GM12878 (cell line): ENCODE results near the gene MTHFR. TPM values are rescaled to one million over a fixed set of nuclear protein-coding genes. Genes with fewer than 3 reads are reported as not detected.

Experiments used
- ATAC-seq: fragments of 200-7000 bp; cut with Tn5 transposase; 3 replicates; pipeline ENCODE4 v1.9.1; 2020; ENCODE audit warnings: mild to moderate bottlenecking, moderate library complexity
- BruUV-seq: library from RNA; stranded (reverse); fragments of 400-500 nt; replicated peaks from 2 replicates; lab custom pipeline; 2021; lab: Mats Ljungman, UMichigan
- CTCF ChIA-PET: fragments of 300-600 bp; sonication (Branson Sonifier 250); formaldehyde crosslinking; extraction: SDS; loops from one replicate; lab custom pipeline; 2021; ENCODE audit warnings: inconsistent platforms; lab: Yijun Ruan, JAX
- POLR2A ChIA-PET: fragments of 350-600 bp; formaldehyde crosslinking; extraction: SDS; loops from one replicate; lab custom pipeline; 2021; ENCODE audit warnings: inconsistent platforms; lab: Charles Lee
- RAD21 ChIA-PET: fragments of 300-600 bp; sonication (Branson Sonifier 250); formaldehyde crosslinking; loops from one replicate; lab custom pipeline; 2023; ENCODE audit warnings: antibody characterized with exemption; ENCODE audit not compliant: unreplicated experiment; lab: Charles Lee
- SMC1A ChIA-PET: fragments of 300-600 bp; sonication (Branson Sonifier 250); formaldehyde crosslinking; loops from one replicate; lab custom pipeline; 2023; ENCODE audit not compliant: unreplicated experiment, uncharacterized antibody; lab: Charles Lee
- DNase-seq: peaks from one replicate; pipeline ENCODE4 v3.0.0-alpha.2; 2011; ENCODE audit warnings: low read depth, low spot score
- FAIRE-seq: peaks from 3 replicates; lab custom pipeline; 2011; peaks lifted over from hg19 to GRCh38; lab: Jason Lieb, UNC
- H2AFZ ChIP-seq: 2 replicates; pipeline ENCODE4 v1.6.0; 2011; ENCODE audit warnings: low read depth, low read length, control low read depth; ENCODE audit not compliant: control insufficient read depth
- H3K27ac ChIP-seq: 2 replicates; pipeline ENCODE4 v1.5.1; 2011; ENCODE audit warnings: control low read depth; ENCODE audit not compliant: control insufficient read depth, insufficient read depth
- H3K27me3 ChIP-seq, 2 experiments: replicated peaks in 1 of 2; 2 replicates each; pipeline versions ENCODE4 v1.6.0 to v1.6.1; 2011; ENCODE audit warnings: low read length in 1 of 2; ENCODE audit not compliant: control insufficient read depth in 2 of 2, insufficient read depth in 2 of 2
- H3K36me3 ChIP-seq, 2 experiments: 2 replicates each; pipeline ENCODE4 v1.5.1; 2011; ENCODE audit warnings: low read length in 1 of 2; ENCODE audit not compliant: control insufficient read depth in 2 of 2, insufficient read depth in 2 of 2
- H3K4me1 ChIP-seq: 2 replicates; pipeline ENCODE4 v1.6.1; 2011; ENCODE audit warnings: mild to moderate bottlenecking, low read length, moderate library complexity, mixed read lengths; ENCODE audit not compliant: control insufficient read depth, insufficient read depth
- H3K4me2 ChIP-seq: 2 replicates; pipeline ENCODE4 v1.6.0; 2011; ENCODE audit warnings: control low read depth; ENCODE audit not compliant: control insufficient read depth, insufficient read depth
- H3K4me3 ChIP-seq: fragments of 200-600 bp; sonication (generic); 2 replicates; pipeline ENCODE4 v1.5.1; 2016
- H3K79me2 ChIP-seq: 2 replicates; pipeline ENCODE4 v1.6.0; 2011; ENCODE audit warnings: low read length; ENCODE audit not compliant: control insufficient read depth, insufficient read depth
- H3K9ac ChIP-seq: 2 replicates; pipeline ENCODE4 v1.8.0; 2011; ENCODE audit warnings: low read length, control low read depth, mixed read lengths; ENCODE audit not compliant: control insufficient read depth, insufficient read depth
- H3K9me3 ChIP-seq: replicated peaks from 3 replicates; pipeline ENCODE4 v1.5.1; 2011; ENCODE audit warnings: mild to moderate bottlenecking, low read length; ENCODE audit not compliant: control insufficient read depth, insufficient read depth
- H4K20me1 ChIP-seq: 2 replicates; pipeline ENCODE4 v1.6.0; 2011; ENCODE audit not compliant: control insufficient read depth, insufficient read depth
- BRCA1 ChIP-seq: IDR thresholded peaks from 2 replicates; pipeline ENCODE4 v1.6.1; 2011; ENCODE audit warnings: low read depth, low read length, improper control_type of control experiment
- FOXM1 ChIP-seq: IDR thresholded peaks from 2 replicates; pipeline ENCODE4 v1.6.1; 2012; ENCODE audit warnings: low read depth, mild to moderate bottlenecking, inconsistent platforms, low read length, moderate library complexity
- MXI1 ChIP-seq: fragments of 150-350 bp; IDR thresholded peaks from 2 replicates; pipeline ENCODE4 v1.6.1; 2011; ENCODE audit warnings: low read depth, mild to moderate bottlenecking, inconsistent platforms, low read length, improper control_type of control experiment
- NFIC ChIP-seq: IDR thresholded peaks from 2 replicates; pipeline ENCODE4 v1.6.1; 2012; ENCODE audit warnings: low read depth, mild to moderate bottlenecking, inconsistent platforms, low read length, moderate library complexity
- POLR2AphosphoS2 ChIP-seq: IDR thresholded peaks from 2 replicates; pipeline ENCODE4 v1.6.1; 2011; ENCODE audit warnings: low read depth, mild to moderate bottlenecking, low read length, improper control_type of control experiment, moderate library complexity
- SMAD5 ChIP-seq: IDR thresholded peaks from 2 replicates; pipeline ENCODE4 v1.6.1; 2016; ENCODE audit warnings: antibody characterized with exemption, low read depth
- ZNF384 ChIP-seq: IDR thresholded peaks from 2 replicates; pipeline ENCODE4 v1.6.1; 2012; ENCODE audit warnings: low read depth, mild to moderate bottlenecking, low read length, improper control_type of control experiment, borderline replicate concordance
- WGBS: methylation state at CpG from one replicate; pipeline ENCODE4 v1.1.6; 2016; ENCODE audit warnings: low lambda C conversion rate; ENCODE audit not compliant: insufficient replicate concordance, insufficient coverage; ENCODE audit errors: missing lambda C conversion rate; 5-methylcytosine and 5-hydroxymethylcytosine counted together
- in situ Hi-C: fragments of 300-500 bp; cut with MboI; formaldehyde crosslinking; loops from 9 replicates; pipeline ENCODE4 v1.14.3; 2018; ENCODE audit warnings: mixed read lengths
- intact Hi-C: fragments of 100-400 bp; cut with micrococcal nuclease; formaldehyde crosslinking; loops from one replicate; pipeline ENCODE4 v1.14.2; 2022; ENCODE audit not compliant: unreplicated experiment
- polyA plus RNA-seq, 11 experiments: library from polyadenylated mRNA; depleted of rRNA in 4 of 11; unstranded in 6 of 11; stranded (reverse) in 5 of 11; fragments of >200 nt; fragmentation: Nextera tagmentation in 4 of 11; fragmentation: Illumina TruSeq in 1 of 11; extraction: Ambion mirVana in 4 of 11; extraction: Trizol in 1 of 11; gene quantifications; 1 replicate in 1 of 11; 2 replicates in 10 of 11; pipeline versions ENCODE4 v1.2.1 to v1.2.3, GENCODE V29; 2011 to 2016; ENCODE audit warnings: inconsistent platforms in 2 of 11, missing spikeins in 2 of 11, low read depth in 1 of 11
- total RNA-seq, 4 experiments: library from RNA; depleted of rRNA in 3 of 4; stranded (reverse); fragments of >200 nt in 3 of 4; fragmentation: Illumina TruSeq in 1 of 4; extraction: Trizol in 1 of 4; gene quantifications; 2 replicates each; pipeline versions ENCODE4 v1.2.1 to v1.2.3, GENCODE V29; 2013 to 2021
- TF ChIP-seq, protein P1 (sequence below): IDR thresholded peaks from 2 replicates; pipeline ENCODE4 v1.6.1; 2012; ENCODE audit warnings: low read depth, low read length, improper control_type of control experiment
- TF ChIP-seq, protein P2 (sequence below): fragments of 450-650 bp; IDR thresholded peaks from 2 replicates; pipeline ENCODE4 v1.6.1; 2017; ENCODE audit warnings: borderline replicate concordance

MTHFR gene
- total and polyA plus RNA-seq, 10 of the 15 experiments (the other 5 are each of a cell fraction or from before 2014, with no cell fraction given), result 1.0 to 16.8 (median 9.4) TPM

DNA sequence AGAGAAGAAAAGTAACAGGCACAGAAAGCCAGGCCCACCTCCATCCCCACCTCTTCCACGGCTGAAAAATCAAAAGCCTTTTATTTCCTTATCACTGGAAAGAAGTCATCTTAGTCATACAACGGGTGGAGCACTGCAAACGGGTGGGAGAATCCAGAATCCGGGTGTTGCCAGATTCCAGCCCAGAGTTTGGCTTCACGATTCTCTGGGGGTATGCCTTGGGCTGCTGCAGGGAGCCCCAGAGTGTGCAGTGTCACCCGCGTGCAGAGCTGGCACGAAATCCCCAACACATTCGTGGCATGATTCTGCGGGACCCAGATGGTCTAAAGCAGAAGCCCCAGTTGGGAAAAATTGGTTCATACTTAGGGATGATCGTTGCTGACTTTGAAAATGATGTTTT lies 44.4 kb upstream of the MTHFR start:
- Histone ChIP-seq H3K27me3 (no peaks in the 10 kb centered on the region), H3K4me1 (no peaks in the 10 kb centered on the region), H3K4me2 (no peak overlapping the region), H3K9ac (no peak overlapping the region), H3K27ac (no peak overlapping the region), H4K20me1 (no peaks in the 10 kb centered on the region), H3K79me2 (no peaks in the 10 kb centered on the region), H3K36me3 (peaks cover 0 to 7% of the 10 kb centered on the region in 2 experiments; a peak in 2 of 4 replicates), H3K9me3 (no peaks in the 10 kb centered on the region), H3K4me3 (no peak overlapping the region), H2AFZ (no peak overlapping the region)
- ChIA-PET POLR2A (no interaction called here), SMC1A (no interaction called here), RAD21 (no interaction called here), CTCF (no interaction called here)
- DNase-seq, result no peak
- 79% methylated on average over 11 of the region's 11 CpGs for WGBS
- TF ChIP-seq BRCA1 (no peak), POLR2AphosphoS2 (no peak), MXI1 (no peak), NFIC (no peak), SMAD5 (no peak), FOXM1 (no peak), ZNF384 (no peak)
- TF ChIP-seq, protein P1, sequence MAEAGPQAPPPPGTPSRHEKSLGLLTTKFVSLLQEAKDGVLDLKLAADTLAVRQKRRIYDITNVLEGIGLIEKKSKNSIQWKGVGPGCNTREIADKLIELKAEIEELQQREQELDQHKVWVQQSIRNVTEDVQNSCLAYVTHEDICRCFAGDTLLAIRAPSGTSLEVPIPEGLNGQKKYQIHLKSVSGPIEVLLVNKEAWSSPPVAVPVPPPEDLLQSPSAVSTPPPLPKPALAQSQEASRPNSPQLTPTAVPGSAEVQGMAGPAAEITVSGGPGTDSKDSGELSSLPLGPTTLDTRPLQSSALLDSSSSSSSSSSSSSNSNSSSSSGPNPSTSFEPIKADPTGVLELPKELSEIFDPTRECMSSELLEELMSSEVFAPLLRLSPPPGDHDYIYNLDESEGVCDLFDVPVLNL, result no peak
- TF ChIP-seq, protein P2, sequence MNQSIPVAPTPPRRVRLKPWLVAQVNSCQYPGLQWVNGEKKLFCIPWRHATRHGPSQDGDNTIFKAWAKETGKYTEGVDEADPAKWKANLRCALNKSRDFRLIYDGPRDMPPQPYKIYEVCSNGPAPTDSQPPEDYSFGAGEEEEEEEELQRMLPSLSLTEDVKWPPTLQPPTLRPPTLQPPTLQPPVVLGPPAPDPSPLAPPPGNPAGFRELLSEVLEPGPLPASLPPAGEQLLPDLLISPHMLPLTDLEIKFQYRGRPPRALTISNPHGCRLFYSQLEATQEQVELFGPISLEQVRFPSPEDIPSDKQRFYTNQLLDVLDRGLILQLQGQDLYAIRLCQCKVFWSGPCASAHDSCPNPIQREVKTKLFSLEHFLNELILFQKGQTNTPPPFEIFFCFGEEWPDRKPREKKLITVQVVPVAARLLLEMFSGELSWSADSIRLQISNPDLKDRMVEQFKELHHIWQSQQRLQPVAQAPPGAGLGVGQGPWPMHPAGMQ, result no peak
- no peak for FAIRE-seq
- in situ Hi-C loops (no loop called here), intact Hi-C loops (no loop called here)
- no peak for ATAC-seq
- no TSS peak for BruUV-seq
